ENCODE results near the gene EMX2.

DNA sequence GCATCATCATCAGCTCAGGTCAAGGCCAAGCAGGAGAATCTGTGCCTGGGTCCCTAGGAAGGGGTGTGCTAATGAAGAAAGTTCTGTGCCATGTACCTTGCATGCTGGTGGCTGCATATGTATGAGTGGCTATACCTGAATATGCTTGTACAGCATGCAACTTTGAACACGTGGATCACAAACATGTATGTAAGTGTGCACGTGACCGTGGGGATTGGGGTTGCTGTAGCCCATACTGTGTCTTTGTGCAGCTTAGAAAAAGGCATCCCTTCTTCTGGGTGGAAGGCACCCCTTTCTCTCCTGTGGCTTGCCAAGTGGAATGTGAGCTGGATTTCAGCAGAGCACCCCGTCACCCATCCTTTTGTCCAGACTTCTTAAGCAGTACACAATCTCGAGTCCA lies 13.8 kb downstream of the EMX2 start:
- TF ChIP-seq EZH2phosphoT487 (IDR thresholded peaks at IDR 0.05; ENCODE audit: borderline replicate concordance, low read length) (no peak), CTCF (IDR thresholded peaks at IDR 0.05; ENCODE audit: low read depth, low read length, poor library complexity, severe bottlenecking) (no peak)
